ENCODE measurements around the gene SDHC. TPM values are rescaled to one million over a fixed set of nuclear protein-coding genes. Genes with fewer than 3 reads are reported as not detected.

SDHC gene
- total RNA-seq, 2 experiments from 2014 or later = 160 to 175 TPM

DNA sequence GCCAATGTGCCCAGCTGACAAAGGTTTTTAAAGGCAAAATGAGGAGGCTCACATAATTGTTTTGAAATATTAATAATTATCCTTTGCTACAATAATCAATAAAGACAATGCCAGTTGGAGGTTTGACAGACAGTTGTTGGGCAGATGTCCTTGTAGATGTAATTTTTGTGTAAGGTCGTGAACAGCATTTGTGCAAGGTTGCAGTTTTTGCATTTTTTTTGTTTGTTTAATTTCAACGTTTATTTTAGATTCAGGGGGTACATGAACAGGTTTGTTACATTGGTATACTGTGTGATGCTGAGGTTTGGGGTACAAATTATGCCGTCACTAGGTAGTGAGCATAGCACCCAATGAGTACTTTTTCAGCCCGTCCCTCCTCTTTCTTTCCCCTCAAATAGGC, 13.7 kb upstream of the SDHC start:
- ChIA-PET CTCF (no interaction called here), POLR2A (no interaction called here)
- intact Hi-C loops (cut with micrococcal nuclease) = loop anchor here (10.0 kb wide), 1 partner anchor 106 kb away; the partner anchor contains the start of gene ADAMTS4
- no peak overlapping the region for H3K4me3 Mint-ChIP-seq
- peaks cover 23% of the 10 kb centered on the region for H3K4me1 Mint-ChIP-seq (ENCODE audit: low read depth)
- no peaks in the 10 kb centered on the region for H3K27me3 Mint-ChIP-seq
- no peak for DNase-seq
- TF ChIP-seq, protein P1, sequence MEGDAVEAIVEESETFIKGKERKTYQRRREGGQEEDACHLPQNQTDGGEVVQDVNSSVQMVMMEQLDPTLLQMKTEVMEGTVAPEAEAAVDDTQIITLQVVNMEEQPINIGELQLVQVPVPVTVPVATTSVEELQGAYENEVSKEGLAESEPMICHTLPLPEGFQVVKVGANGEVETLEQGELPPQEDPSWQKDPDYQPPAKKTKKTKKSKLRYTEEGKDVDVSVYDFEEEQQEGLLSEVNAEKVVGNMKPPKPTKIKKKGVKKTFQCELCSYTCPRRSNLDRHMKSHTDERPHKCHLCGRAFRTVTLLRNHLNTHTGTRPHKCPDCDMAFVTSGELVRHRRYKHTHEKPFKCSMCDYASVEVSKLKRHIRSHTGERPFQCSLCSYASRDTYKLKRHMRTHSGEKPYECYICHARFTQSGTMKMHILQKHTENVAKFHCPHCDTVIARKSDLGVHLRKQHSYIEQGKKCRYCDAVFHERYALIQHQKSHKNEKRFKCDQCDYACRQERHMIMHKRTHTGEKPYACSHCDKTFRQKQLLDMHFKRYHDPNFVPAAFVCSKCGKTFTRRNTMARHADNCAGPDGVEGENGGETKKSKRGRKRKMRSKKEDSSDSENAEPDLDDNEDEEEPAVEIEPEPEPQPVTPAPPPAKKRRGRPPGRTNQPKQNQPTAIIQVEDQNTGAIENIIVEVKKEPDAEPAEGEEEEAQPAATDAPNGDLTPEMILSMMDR (IDR thresholded peaks at IDR 0.05) = no peak
- H3K27ac Mint-ChIP-seq = no peak overlapping the region
- no peaks in the 10 kb centered on the region for H3K36me3 Mint-ChIP-seq (ENCODE audit: low read depth)
- H3K9me3 Mint-ChIP-seq = no peaks in the 10 kb centered on the region
- no peak for ATAC-seq

DNA sequence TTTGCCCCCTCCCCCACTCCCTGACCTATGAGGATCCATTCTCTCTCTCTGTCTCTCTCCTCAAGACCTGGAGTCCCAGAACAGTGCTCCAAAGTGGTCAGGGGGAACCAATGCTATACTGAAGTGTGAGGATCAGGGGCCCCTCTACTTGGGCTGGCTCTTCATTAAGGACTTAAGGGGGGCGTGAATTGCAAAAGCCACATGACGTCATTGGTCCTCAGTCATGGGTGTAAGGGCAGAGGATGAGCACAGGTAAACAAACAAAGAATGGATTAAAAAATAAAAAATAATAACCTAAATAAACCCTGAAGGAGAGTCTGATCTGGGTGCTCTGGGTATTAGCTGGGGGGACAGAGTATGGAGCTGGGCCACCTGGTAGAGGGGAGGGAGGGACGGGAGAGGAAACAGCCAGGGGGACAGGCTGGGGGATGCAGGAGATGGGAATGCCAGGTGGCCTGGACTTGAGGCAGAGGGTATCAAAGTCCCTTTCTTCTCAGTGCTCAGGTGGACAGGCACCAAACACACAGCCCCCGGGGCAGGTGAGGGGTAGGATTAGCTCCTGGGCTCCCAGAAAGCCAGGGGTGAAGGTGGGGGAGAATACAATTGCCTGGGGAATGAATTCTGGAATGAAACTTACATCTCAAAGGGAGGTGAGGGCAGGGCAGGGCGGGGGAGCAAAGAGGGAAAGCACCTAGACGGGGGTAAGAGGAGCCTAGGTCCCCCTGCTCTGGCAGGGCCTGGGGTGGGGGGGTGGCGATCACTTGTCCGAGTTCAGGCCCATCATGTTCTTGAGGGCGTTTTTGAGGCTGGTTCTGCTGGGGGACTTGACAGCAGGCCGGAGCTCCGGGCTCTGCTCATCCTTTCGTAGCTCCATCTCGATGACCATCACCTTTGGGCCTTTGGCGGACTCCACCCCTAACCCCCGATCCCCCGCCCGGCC, 9.0 kb upstream of the SDHC start:
- intact Hi-C loops (cut with micrococcal nuclease) = loop anchor here (10.0 kb wide), 1 partner anchor 110 kb away; the partner anchor contains the start of gene ADAMTS4
- peak; percentile 20 for DNase-seq
- Mint-ChIP-seq H3K27ac (peak overlapping the region; percentile 84), H3K9me3 (no peaks in the 10 kb centered on the region), H3K27me3 (no peaks in the 10 kb centered on the region), H3K4me3 (peak overlapping the region; percentile 87), H3K4me1 (ENCODE audit: low read depth) (peaks cover 33% of the 10 kb centered on the region), H3K36me3 (ENCODE audit: low read depth) (no peaks in the 10 kb centered on the region)
- TF ChIP-seq, protein P1 (IDR thresholded peaks at IDR 0.05) = no peak
- no peak for ATAC-seq
- POLR2A ChIA-PET = interaction anchor here (1.2 to 1.7 kb wide), 4 partner anchors 9 to 103 kb away, joined by 3 to 6 read pairs (median 5); partner anchors contain the start of genes NDUFS2 and SDHC
- CTCF ChIA-PET = interaction anchor here (0.6 to 6.1 kb wide), 26 partner anchors 9 to 140 kb away, joined by 3 to 37 read pairs (median 5); partner anchors contain the start of genes NDUFS2, PCP4L1, PPOX and SDHC

DNA sequence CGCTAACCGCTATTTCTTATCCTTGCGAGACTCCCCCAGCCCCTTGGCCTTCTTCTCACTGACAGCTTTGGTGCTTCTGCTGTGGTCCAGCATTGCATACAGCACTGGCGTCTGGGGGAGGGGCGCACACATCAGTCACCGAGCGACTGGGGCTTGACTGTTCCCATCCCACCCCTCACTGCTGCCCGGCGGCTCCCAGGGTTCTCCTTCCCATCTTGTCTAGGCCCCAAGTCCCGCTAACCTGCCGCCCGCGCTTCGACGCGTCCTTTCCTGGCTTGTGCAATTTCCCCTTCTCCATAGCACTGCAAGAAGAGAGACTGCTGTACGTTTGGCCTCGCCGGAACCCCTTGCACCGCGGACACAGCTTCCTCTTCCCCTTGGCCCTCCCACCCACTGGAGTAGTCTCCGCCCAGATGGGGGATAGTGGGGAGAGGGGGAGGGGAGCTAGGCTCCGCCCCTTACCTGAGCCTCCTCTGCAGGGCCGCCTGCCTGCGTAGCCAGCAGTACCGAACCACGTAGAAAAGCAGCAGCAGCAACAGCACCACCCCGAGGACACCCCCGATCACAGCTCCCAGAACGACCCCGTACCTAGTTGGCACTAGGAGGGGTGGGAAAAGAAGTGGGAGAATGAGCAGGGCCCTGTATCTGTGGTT, 8.2 kb upstream of the SDHC start:
- ATAC-seq = peak; percentile 99
- peaks cover 31% of the 10 kb centered on the region for H3K4me1 Mint-ChIP-seq (ENCODE audit: low read depth)
- intact Hi-C loops (cut with micrococcal nuclease) = loop anchor here (10.0 kb wide), 1 partner anchor 111 kb away; the partner anchor contains the start of gene ADAMTS4
- H3K27ac Mint-ChIP-seq = peak overlapping the region; percentile 84
- TF ChIP-seq, protein P1 (IDR thresholded peaks at IDR 0.05) = peak; percentile 53
- peak; percentile 90 for DNase-seq
- H3K9me3 Mint-ChIP-seq = no peaks in the 10 kb centered on the region
- no peaks in the 10 kb centered on the region for H3K27me3 Mint-ChIP-seq
- CTCF ChIA-PET = interaction anchor here (0.6 to 6.1 kb wide), 23 partner anchors 9 to 140 kb away, joined by 3 to 37 read pairs (median 5); partner anchors contain the start of genes NDUFS2, PCP4L1, PPOX and SDHC
- POLR2A ChIA-PET = interaction anchor here (0.6 to 1.7 kb wide), 6 partner anchors 9 to 103 kb away, joined by 3 to 6 read pairs (median 4); partner anchors contain the start of genes NDUFS2 and SDHC
- H3K4me3 Mint-ChIP-seq = peak overlapping the region; percentile 87
- H3K36me3 Mint-ChIP-seq (ENCODE audit: low read depth) = no peaks in the 10 kb centered on the region

DNA sequence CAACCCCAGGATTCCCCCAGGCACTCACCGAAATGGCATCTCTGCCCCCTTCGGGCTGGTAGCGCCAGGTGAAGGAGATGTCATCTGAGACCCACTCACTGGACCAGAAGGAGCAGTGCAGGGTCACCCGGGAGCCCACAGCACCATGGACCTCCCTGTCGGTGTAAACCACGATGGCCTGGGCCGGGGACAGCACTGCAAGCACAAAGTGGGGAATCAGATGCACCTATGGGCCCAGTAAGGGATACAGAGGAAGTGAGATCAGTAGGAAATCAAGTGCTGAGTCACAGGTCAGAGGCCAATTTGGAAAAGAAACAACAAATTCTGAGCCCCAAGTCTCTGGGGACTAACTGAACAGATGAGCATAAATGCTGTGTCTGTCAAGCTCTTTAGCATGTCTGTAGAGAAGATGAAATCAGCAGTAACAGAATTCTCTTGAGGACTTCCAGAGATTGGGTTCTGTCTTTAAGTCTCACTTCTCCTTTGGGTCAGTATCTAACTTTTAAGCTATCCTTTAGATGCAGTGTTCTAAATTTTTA, 6.9 kb upstream of the SDHC start:
- H3K36me3 Mint-ChIP-seq (ENCODE audit: low read depth) = no peaks in the 10 kb centered on the region
- POLR2A ChIA-PET = no interaction called here
- intact Hi-C loops (cut with micrococcal nuclease) = loop anchor here (10.0 kb wide), 1 partner anchor 112 kb away; the partner anchor contains the start of gene ADAMTS4
- ATAC-seq = no peak
- H3K4me1 Mint-ChIP-seq (ENCODE audit: low read depth) = peaks cover 31% of the 10 kb centered on the region
- peak overlapping the region; percentile 59 for H3K27ac Mint-ChIP-seq
- peak overlapping the region; percentile 29 for H3K4me3 Mint-ChIP-seq
- no peak for DNase-seq
- H3K9me3 Mint-ChIP-seq = no peaks in the 10 kb centered on the region
- TF ChIP-seq, protein P1 (IDR thresholded peaks at IDR 0.05) = no peak
- CTCF ChIA-PET = interaction anchor here (0.7 to 2.1 kb wide), 8 partner anchors 12 to 122 kb away, joined by 3 to 8 read pairs (median 6); partner anchors contain the start of genes NDUFS2 and TOMM40L
- no peaks in the 10 kb centered on the region for H3K27me3 Mint-ChIP-seq
